GM12864 (cell line): ENCODE data around the gene DOCK2.
"Not testable (repeated sequence)": the region's sequence is repeated elsewhere in the genome, so short reads cannot be mapped to it uniquely, and the experiment has no call there.

Source experiments
- DNase-seq: peaks from one replicate; pipeline ENCODE4 v3.0.0-alpha.2; 2011; ENCODE audit warnings: low read depth
- H3K4me3 ChIP-seq: 2 replicates; pipeline ENCODE4 v1.5.1; 2011; ENCODE audit warnings: mild to moderate bottlenecking, low read depth, low read length, control low read depth
- CTCF ChIP-seq: IDR thresholded peaks from 2 replicates; pipeline ENCODE4 v1.5.1; 2011; ENCODE audit warnings: low read depth, mild to moderate bottlenecking, moderate library complexity, low read length, control low read depth, inconsistent platforms; ENCODE audit errors: missing control alignments

The DOCK2 gene

DNA sequence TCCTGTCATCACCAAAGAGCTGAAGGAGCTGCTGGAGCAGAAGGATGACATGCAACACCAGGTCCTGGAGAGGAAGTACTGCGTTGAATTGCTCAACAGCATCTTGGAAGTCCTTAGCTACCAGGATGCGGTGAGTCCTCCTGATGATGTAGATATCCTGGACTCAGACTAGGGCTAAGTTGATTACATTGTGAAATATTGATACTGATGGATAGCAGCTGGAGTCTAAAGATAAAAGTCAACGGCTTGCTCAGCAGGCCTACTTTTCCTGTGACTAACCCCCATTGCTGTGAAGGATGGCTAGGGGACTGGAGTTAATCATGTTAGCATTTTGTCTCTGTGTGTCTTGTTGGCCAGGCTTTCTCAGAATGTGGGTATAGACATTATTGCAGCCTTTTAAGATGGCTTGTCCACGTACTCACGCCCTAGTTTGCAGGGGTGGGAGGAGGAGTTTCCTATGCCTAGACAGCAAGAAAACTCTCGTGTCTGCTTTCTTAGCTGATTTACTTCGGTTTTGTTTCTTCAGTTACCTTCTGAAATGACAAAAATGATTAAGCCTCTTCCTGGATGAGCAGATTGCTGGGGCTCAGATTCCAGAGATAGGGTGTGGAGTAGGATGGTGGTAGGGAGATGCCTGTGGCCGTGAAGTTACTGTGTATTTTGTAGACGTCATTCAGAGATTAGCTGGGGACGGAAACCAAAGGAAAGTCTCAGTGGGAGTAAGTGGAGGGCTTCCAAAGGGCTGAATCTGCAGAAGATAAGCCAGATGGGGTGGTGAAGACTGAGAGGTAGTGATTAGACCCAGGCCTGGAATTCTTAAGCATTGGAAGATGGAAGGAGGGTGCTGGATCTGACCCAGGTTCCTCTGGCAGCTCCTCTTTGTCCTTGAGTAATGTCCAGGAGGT is 166.3 kb downstream of the DOCK2 start:
- no peak overlapping the region for H3K4me3 ChIP-seq
- DNase-seq = no peak
- no peak for TF ChIP-seq CTCF

DNA sequence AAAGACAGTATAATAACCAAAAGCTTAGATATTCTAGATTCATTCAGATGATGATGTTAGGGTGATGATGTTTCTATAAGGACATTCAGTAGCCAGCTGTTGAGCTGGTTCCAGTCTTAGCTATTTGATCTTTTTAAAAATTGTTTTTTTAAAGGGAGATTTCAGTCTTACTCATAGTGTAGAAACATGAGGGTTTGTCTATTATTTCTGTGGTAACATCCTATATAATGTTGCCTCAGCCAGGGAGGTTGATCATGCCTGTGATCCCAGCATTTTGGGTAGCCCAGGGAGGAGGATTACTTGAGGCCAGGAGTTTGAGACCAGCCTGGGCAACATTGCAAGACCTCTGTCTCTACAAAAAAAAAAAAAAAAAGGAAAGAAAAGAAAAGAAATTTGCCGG is 167.8 kb downstream of the DOCK2 start:
- no peak for DNase-seq
- H3K4me3 ChIP-seq = no peak overlapping the region
- no peak for TF ChIP-seq CTCF

- TF ChIP-seq CTCF = no peak
- peak; percentile 88 for DNase-seq
- peak overlapping the region; percentile 2; the same call in 1 of the 2 replicates for H3K4me3 ChIP-seq
Observed at GRCh38 chr5:169805527-169805934, 168.5 kb downstream of the DOCK2 start.

DNA sequence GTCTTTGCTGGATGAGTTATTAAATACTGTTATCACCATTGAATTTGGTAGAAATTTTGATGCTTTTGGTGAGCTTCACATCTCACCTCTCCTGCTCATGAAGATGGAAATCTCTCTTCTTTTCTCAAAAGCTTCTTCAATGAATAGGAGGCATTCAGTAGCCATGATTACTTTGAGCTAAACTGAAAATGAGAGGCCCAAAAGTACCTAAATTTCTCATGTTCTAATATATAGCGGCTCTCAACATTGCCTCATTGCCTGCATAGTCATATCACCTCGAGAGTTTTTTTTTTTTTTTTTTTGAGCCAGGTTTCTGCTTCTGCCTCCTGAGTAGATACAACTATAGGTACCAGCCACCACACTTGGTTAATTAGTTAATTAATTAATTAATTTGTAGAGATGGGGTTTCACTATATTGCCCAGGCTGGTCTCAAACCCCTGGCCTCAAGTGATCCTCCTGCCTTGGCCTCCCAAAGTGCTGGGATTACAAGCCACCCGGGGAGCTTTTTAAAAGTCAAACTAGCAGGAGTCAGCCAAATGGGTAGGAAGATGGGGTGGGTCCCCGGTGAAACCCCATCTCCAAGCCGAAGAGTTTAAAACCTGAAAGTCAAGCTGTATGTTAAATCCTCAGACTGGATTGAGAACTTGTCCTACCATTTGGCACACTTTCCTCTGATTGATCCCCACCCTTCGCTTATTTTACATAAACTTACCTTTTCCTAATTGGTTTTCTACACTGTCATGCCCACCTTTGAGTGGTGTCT is 169.0 kb downstream of the DOCK2 start:
- no peak for TF ChIP-seq CTCF
- peak; percentile 48 for DNase-seq
- H3K4me3 ChIP-seq = no peak overlapping the region; the same call in 1 of the 2 replicates

GRCh38 chr5:169808118-169808581 is 171.1 kb downstream of the DOCK2 start:
- no peak overlapping the region for H3K4me3 ChIP-seq
- DNase-seq = no peak
- no peak for TF ChIP-seq CTCF

DNA sequence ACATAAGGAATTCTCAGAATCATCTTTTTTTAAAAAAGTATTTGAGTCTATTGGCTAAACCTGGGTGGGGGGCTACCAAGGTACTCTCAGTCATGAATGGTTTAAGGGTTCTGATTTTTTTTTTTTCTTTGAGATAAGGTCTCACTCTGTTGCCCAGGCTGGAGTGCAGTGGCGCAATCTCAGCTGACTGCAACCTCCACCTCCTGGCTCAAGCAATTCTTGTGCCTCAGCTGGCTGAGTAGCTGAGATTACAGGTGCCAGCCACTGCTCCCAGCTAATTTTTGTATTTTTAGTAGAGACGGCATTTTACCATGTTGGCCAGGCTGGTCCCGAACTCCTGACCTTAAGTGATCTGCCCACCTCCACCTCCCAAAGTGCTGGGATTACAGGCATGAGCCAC is 171.8 kb downstream of the DOCK2 start:
- DNase-seq, H3K4me3 ChIP-seq: not testable (repeated sequence)

DNA sequence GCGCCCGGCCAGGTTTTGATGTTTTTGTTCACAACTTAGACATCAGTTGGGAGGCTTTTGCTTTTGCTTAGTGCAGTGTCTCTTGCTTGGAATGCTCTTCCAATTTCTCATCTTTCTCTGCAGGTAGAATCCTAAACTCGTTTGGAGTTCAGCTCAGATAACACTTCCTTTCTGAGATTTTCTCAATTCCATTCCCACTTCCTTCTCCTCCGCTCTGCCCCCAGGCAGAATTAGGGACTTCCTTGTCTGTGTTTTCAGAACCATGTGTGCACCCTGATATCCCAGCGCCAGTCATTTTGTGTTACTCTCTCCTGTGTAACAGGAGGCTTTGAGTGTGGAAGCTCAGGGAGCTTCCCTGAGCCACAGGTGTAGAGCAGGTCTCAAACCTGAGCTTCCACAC is 172.2 kb downstream of the DOCK2 start:
- no peak for DNase-seq
- TF ChIP-seq CTCF = no peak
- no peak overlapping the region for H3K4me3 ChIP-seq
